Measurements from ENCODE around the gene CFD. TPM values are rescaled to one million over a fixed set of nuclear protein-coding genes. Genes with fewer than 3 reads are reported as not detected.
"Not testable (repeated sequence)": the region's sequence is repeated elsewhere in the genome, so short reads cannot be mapped to it uniquely, and the experiment has no call there.

The CFD gene
- polyA plus RNA-seq, 1 donor from 2014 or later, result 5.3 TPM

- no peaks in the 10 kb centered on the region for H3F3A ChIP-seq (ENCODE audit: insufficient read depth, low read length, poor library complexity, severe bottlenecking)
- H3K9me2 ChIP-seq (ENCODE audit: insufficient read depth, low read length), result no peaks in the 10 kb centered on the region
- H3K9me3 ChIP-seq (ENCODE audit: low read length), result no peaks in the 10 kb centered on the region
- H3K27ac ChIP-seq (ENCODE audit: low read length), result no peak overlapping the region
- TF ChIP-seq POLR2AphosphoS5 (IDR thresholded peaks at IDR 0.05) (no peak), MXI1 (conservative IDR thresholded peaks at IDR 0.05; ENCODE audit: poor library complexity, severe bottlenecking) (no peak), CTCF (IDR thresholded peaks at IDR 0.05; ENCODE audit: poor library complexity, severe bottlenecking) (no peak), SMC3 (conservative IDR thresholded peaks at IDR 0.05; ENCODE audit: poor library complexity) (no peak), TAF1 (IDR thresholded peaks at IDR 0.05; ENCODE audit: low read depth) (no peak), EZH2 (IDR thresholded peaks at IDR 0.05; ENCODE audit: borderline replicate concordance, insufficient read depth, low read length, poor library complexity, severe bottlenecking) (no peak), REST (IDR thresholded peaks at IDR 0.05; ENCODE audit: borderline replicate concordance) (no peak), RAD21 (conservative IDR thresholded peaks at IDR 0.05) (no peak), EP300 (conservative IDR thresholded peaks at IDR 0.05; ENCODE audit: poor library complexity, severe bottlenecking) (no peak)
- H3K4me3 ChIP-seq (ENCODE audit: low read length), result no peak overlapping the region
- no peak overlapping the region for H3K9ac ChIP-seq (ENCODE audit: low read length)
- H3K79me2 ChIP-seq (replicated peaks; ENCODE audit: insufficient read depth, low read length), result peaks cover 32% of the 10 kb centered on the region
- no peaks in the 10 kb centered on the region for H3K36me3 ChIP-seq (ENCODE audit: insufficient read depth, low read length)
- H3K4me2 ChIP-seq (ENCODE audit: low read length), result no peak overlapping the region
- H4K20me1 ChIP-seq (ENCODE audit: insufficient read depth), result peaks cover 6% of the 10 kb centered on the region
- H3K27me3 ChIP-seq (ENCODE audit: insufficient read depth, low read depth, low read length), result no peaks in the 10 kb centered on the region
- no peak overlapping the region for H2AFZ ChIP-seq (ENCODE audit: low read depth, low read length)
These were observed 43.0 kb upstream of the CFD start for GRCh38 chr19:816500-816857.

GRCh38 chr19:820212-820611, 39.3 kb upstream of the CFD start:
- H3K9me2 ChIP-seq (ENCODE audit: insufficient read depth, low read length); H3K9ac ChIP-seq (ENCODE audit: low read length); H3K27me3 ChIP-seq (ENCODE audit: insufficient read depth, low read depth, low read length); H2AFZ ChIP-seq (ENCODE audit: low read depth, low read length); H3F3A ChIP-seq (ENCODE audit: insufficient read depth, low read length, poor library complexity, severe bottlenecking); H4K20me1 ChIP-seq (ENCODE audit: insufficient read depth); H3K27ac ChIP-seq (ENCODE audit: low read length); H3K36me3 ChIP-seq (ENCODE audit: insufficient read depth, low read length); H3K4me2 ChIP-seq (ENCODE audit: low read length); H3K9me3 ChIP-seq (ENCODE audit: low read length): not testable (repeated sequence)
- Histone ChIP-seq H3K4me3 (ENCODE audit: low read length) (peak overlapping the region; percentile 75), H3K79me2 (replicated peaks; ENCODE audit: insufficient read depth, low read length) (peaks cover 42% of the 10 kb centered on the region)

GRCh38 chr19:821231-821824, 38.1 kb upstream of the CFD start:
- Histone ChIP-seq H4K20me1 (ENCODE audit: insufficient read depth) (no peaks in the 10 kb centered on the region), H3K27me3 (ENCODE audit: insufficient read depth, low read depth, low read length) (no peaks in the 10 kb centered on the region), H3K36me3 (ENCODE audit: insufficient read depth, low read length) (no peaks in the 10 kb centered on the region), H3K27ac (ENCODE audit: low read length) (peak overlapping the region; percentile 90), H3K9me3 (ENCODE audit: low read length) (no peaks in the 10 kb centered on the region), H3K9ac (ENCODE audit: low read length) (peak overlapping the region; percentile 88), H3K79me2 (replicated peaks; ENCODE audit: insufficient read depth, low read length) (peaks cover 42% of the 10 kb centered on the region), H2AFZ (ENCODE audit: low read depth, low read length) (peak overlapping the region; percentile 27), H3F3A (ENCODE audit: insufficient read depth, low read length, poor library complexity, severe bottlenecking) (no peaks in the 10 kb centered on the region), H3K4me3 (ENCODE audit: low read length) (peak overlapping the region; percentile 75), H3K9me2 (ENCODE audit: insufficient read depth, low read length) (no peaks in the 10 kb centered on the region), H3K4me2 (ENCODE audit: low read length) (no peak overlapping the region)
- no peak for TF ChIP-seq SMC3 (conservative IDR thresholded peaks at IDR 0.05; ENCODE audit: poor library complexity)
- peak; percentile 54 for TF ChIP-seq MXI1 (conservative IDR thresholded peaks at IDR 0.05; ENCODE audit: poor library complexity, severe bottlenecking)
- TF ChIP-seq RAD21 (conservative IDR thresholded peaks at IDR 0.05), result no peak
- peak; percentile 13 for TF ChIP-seq REST (IDR thresholded peaks at IDR 0.05; ENCODE audit: borderline replicate concordance)
- TF ChIP-seq POLR2AphosphoS5 (IDR thresholded peaks at IDR 0.05), result no peak
- TF ChIP-seq EP300 (conservative IDR thresholded peaks at IDR 0.05; ENCODE audit: poor library complexity, severe bottlenecking), result no peak
